ENCODE measurements around the gene AJUBA.

The AJUBA gene

DNA sequence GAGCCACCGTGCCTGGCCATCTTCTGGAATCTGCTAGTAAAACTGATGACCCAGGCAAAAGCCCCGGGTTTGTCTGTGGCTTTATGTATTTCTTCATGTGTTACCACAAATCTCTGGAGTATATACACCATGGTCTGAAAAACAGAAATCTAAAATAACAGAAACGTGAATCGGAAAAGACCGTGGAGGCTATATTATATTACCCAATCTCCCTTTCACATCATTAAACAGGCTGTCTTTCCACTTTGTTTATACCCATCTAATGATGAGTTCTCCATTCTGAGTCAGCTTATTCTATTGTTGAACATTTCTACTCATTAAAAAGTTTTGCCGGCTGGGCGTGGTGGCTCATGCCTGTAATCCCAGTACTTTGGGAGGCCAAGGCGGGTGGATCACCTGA is 9.5 kb upstream of the AJUBA start:
- Histone ChIP-seq H3K27me3 (replicated peaks; ENCODE audit: control insufficient read depth, insufficient read depth, low read length) (peaks cover 1% of the 10 kb centered on the region), H3K4me3 (ENCODE audit: low read length) (no peak overlapping the region)

DNA sequence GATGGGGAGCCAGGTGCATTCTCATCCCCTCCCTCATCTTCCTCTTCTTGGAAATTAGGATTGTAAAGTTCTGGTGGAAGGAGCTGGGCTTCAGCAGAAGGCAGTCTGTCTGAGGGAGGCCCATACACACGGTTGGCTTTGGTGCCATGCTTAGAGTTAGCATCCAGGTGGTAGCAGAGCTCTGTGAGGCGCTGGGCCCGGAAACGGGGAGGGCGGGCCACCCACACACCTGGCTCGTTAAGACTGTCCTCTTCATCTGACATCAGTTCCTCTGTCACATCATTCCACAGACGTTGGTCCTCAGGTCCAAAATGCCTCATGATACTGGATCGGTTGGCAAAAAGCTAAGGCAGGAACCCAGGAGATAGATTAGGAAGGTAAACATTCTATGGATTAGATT is 4.9 kb upstream of the AJUBA start:
- H3K36me3 ChIP-seq (ENCODE audit: control insufficient read depth, insufficient read depth, low read length, severe bottlenecking): no peaks in the 10 kb centered on the region
- DNase-seq (ENCODE audit: low read depth): no peak
- no peaks in the 10 kb centered on the region for H3K27me3 ChIP-seq (replicated peaks; ENCODE audit: control insufficient read depth, insufficient read depth, low read length)
- H3K9ac ChIP-seq (ENCODE audit: low read length): no peak overlapping the region
- H3K4me1 ChIP-seq (ENCODE audit: control insufficient read depth, insufficient read depth, low read length): peaks cover 5% of the 10 kb centered on the region
- no peaks in the 10 kb centered on the region for H3K9me3 ChIP-seq (ENCODE audit: control insufficient read depth, low read length)
- no peak overlapping the region for H3K4me3 ChIP-seq (ENCODE audit: low read length)

More for the DNA sequence above, 9.5 kb upstream of the AJUBA start:
- Histone ChIP-seq H3K9ac (ENCODE audit: low read length) (no peak overlapping the region), H3K9me3 (ENCODE audit: control insufficient read depth, low read length) (no peaks in the 10 kb centered on the region), H3K36me3 (ENCODE audit: control insufficient read depth, insufficient read depth, low read length, severe bottlenecking) (no peaks in the 10 kb centered on the region), H3K4me1 (ENCODE audit: control insufficient read depth, insufficient read depth, low read length) (peaks cover 10% of the 10 kb centered on the region)
- DNase-seq (ENCODE audit: low read depth): no peak

GRCh38 chr14:22986508-22987054 is 4.2 kb upstream of the AJUBA start:
- peaks cover 5% of the 10 kb centered on the region for H3K4me1 ChIP-seq (ENCODE audit: control insufficient read depth, insufficient read depth, low read length)
- DNase-seq (ENCODE audit: low read depth): peak; percentile 95
- no peak overlapping the region for H3K4me3 ChIP-seq (ENCODE audit: low read length)
- H3K27me3 ChIP-seq (replicated peaks; ENCODE audit: control insufficient read depth, insufficient read depth, low read length): no peaks in the 10 kb centered on the region
- no peaks in the 10 kb centered on the region for H3K36me3 ChIP-seq (ENCODE audit: control insufficient read depth, insufficient read depth, low read length, severe bottlenecking)
- H3K9ac ChIP-seq (ENCODE audit: low read length): no peak overlapping the region
- no peaks in the 10 kb centered on the region for H3K9me3 ChIP-seq (ENCODE audit: control insufficient read depth, low read length)

- H3K4me3 ChIP-seq (ENCODE audit: low read length): no peak overlapping the region
- no peaks in the 10 kb centered on the region for H3K36me3 ChIP-seq (ENCODE audit: control insufficient read depth, insufficient read depth, low read length, severe bottlenecking)
- no peak for DNase-seq (ENCODE audit: low read depth)
- H3K9ac ChIP-seq (ENCODE audit: low read length): no peak overlapping the region
- peaks cover 5% of the 10 kb centered on the region for H3K4me1 ChIP-seq (ENCODE audit: control insufficient read depth, insufficient read depth, low read length)
- H3K27me3 ChIP-seq (replicated peaks; ENCODE audit: control insufficient read depth, insufficient read depth, low read length): no peaks in the 10 kb centered on the region
- no peaks in the 10 kb centered on the region for H3K9me3 ChIP-seq (ENCODE audit: control insufficient read depth, low read length)
Measured at GRCh38 chr14:22985894-22986507, 3.6 kb upstream of the AJUBA start.

- H3K9ac ChIP-seq (ENCODE audit: low read length): no peak overlapping the region
- peaks cover 8% of the 10 kb centered on the region for H3K4me1 ChIP-seq (ENCODE audit: control insufficient read depth, insufficient read depth, low read length)
- no peaks in the 10 kb centered on the region for H3K9me3 ChIP-seq (ENCODE audit: control insufficient read depth, low read length)
- H3K36me3 ChIP-seq (ENCODE audit: control insufficient read depth, insufficient read depth, low read length, severe bottlenecking): no peaks in the 10 kb centered on the region
- DNase-seq (ENCODE audit: low read depth): no peak
- H3K27me3 ChIP-seq (replicated peaks; ENCODE audit: control insufficient read depth, insufficient read depth, low read length): no peaks in the 10 kb centered on the region
- no peak overlapping the region for H3K4me3 ChIP-seq (ENCODE audit: low read length)
Measured at GRCh38 chr14:22984959-22985658, 2.8 kb upstream of the AJUBA start.

GRCh38 chr14:22981876-22982476 is 375 bp downstream of the AJUBA start:
- Histone ChIP-seq H3K4me3 (ENCODE audit: low read length) (peak overlapping the region; percentile 84), H3K36me3 (ENCODE audit: control insufficient read depth, insufficient read depth, low read length, severe bottlenecking) (no peaks in the 10 kb centered on the region), H3K27me3 (replicated peaks; ENCODE audit: control insufficient read depth, insufficient read depth, low read length) (no peaks in the 10 kb centered on the region), H3K9ac (ENCODE audit: low read length) (peak overlapping the region; percentile 87), H3K9me3 (ENCODE audit: control insufficient read depth, low read length) (no peaks in the 10 kb centered on the region), H3K4me1 (ENCODE audit: control insufficient read depth, insufficient read depth, low read length) (peaks cover 33% of the 10 kb centered on the region)
- peak; percentile 61 for DNase-seq (ENCODE audit: low read depth)

- no peaks in the 10 kb centered on the region for H3K36me3 ChIP-seq (ENCODE audit: control insufficient read depth, insufficient read depth, low read length, severe bottlenecking)
- H3K4me1 ChIP-seq (ENCODE audit: control insufficient read depth, insufficient read depth, low read length): peaks cover 39% of the 10 kb centered on the region
- no peaks in the 10 kb centered on the region for H3K9me3 ChIP-seq (ENCODE audit: control insufficient read depth, low read length)
- peak overlapping the region; percentile 87 for H3K9ac ChIP-seq (ENCODE audit: low read length)
- peak overlapping the region; percentile 84 for H3K4me3 ChIP-seq (ENCODE audit: low read length)
- DNase-seq (ENCODE audit: low read depth): peak; percentile 48
- no peaks in the 10 kb centered on the region for H3K27me3 ChIP-seq (replicated peaks; ENCODE audit: control insufficient read depth, insufficient read depth, low read length)
Measured at GRCh38 chr14:22981090-22981875, 1.1 kb downstream of the AJUBA start.

GRCh38 chr14:22980672-22981089 is 1.7 kb downstream of the AJUBA start:
- Histone ChIP-seq H3K9ac (ENCODE audit: low read length) (peak overlapping the region; percentile 87), H3K36me3 (ENCODE audit: control insufficient read depth, insufficient read depth, low read length, severe bottlenecking) (no peaks in the 10 kb centered on the region), H3K4me3 (ENCODE audit: low read length) (peak overlapping the region; percentile 84), H3K27me3 (replicated peaks; ENCODE audit: control insufficient read depth, insufficient read depth, low read length) (no peaks in the 10 kb centered on the region), H3K4me1 (ENCODE audit: control insufficient read depth, insufficient read depth, low read length) (peaks cover 39% of the 10 kb centered on the region), H3K9me3 (ENCODE audit: control insufficient read depth, low read length) (no peaks in the 10 kb centered on the region)
- peak; percentile 72 for DNase-seq (ENCODE audit: low read depth)

GRCh38 chr14:22979748-22980392 is 2.5 kb downstream of the AJUBA start:
- no peak overlapping the region for H3K9ac ChIP-seq (ENCODE audit: low read length)
- H3K9me3 ChIP-seq (ENCODE audit: control insufficient read depth, low read length): no peaks in the 10 kb centered on the region
- peak overlapping the region; percentile 79 for H3K4me3 ChIP-seq (ENCODE audit: low read length)
- H3K27me3 ChIP-seq (replicated peaks; ENCODE audit: control insufficient read depth, insufficient read depth, low read length): no peaks in the 10 kb centered on the region
- H3K4me1 ChIP-seq (ENCODE audit: control insufficient read depth, insufficient read depth, low read length): peaks cover 40% of the 10 kb centered on the region
- DNase-seq (ENCODE audit: low read depth): peak; percentile 49
- no peaks in the 10 kb centered on the region for H3K36me3 ChIP-seq (ENCODE audit: control insufficient read depth, insufficient read depth, low read length, severe bottlenecking)

GRCh38 chr14:22978981-22979671 is 3.2 kb downstream of the AJUBA start:
- peaks cover 47% of the 10 kb centered on the region for H3K4me1 ChIP-seq (ENCODE audit: control insufficient read depth, insufficient read depth, low read length)
- H3K9me3 ChIP-seq (ENCODE audit: control insufficient read depth, low read length): no peaks in the 10 kb centered on the region
- no peak overlapping the region for H3K4me3 ChIP-seq (ENCODE audit: low read length)
- peaks cover 5% of the 10 kb centered on the region for H3K36me3 ChIP-seq (ENCODE audit: control insufficient read depth, insufficient read depth, low read length, severe bottlenecking)
- H3K9ac ChIP-seq (ENCODE audit: low read length): peak overlapping the region; percentile 7
- no peak for DNase-seq (ENCODE audit: low read depth)
- no peaks in the 10 kb centered on the region for H3K27me3 ChIP-seq (replicated peaks; ENCODE audit: control insufficient read depth, insufficient read depth, low read length)
